ENCODE results near the gene CTNNBIP1.
A peak's percentile ranks its signal among the peaks of the same experiment; 100 is the strongest.

Gene CTNNBIP1

DNA sequence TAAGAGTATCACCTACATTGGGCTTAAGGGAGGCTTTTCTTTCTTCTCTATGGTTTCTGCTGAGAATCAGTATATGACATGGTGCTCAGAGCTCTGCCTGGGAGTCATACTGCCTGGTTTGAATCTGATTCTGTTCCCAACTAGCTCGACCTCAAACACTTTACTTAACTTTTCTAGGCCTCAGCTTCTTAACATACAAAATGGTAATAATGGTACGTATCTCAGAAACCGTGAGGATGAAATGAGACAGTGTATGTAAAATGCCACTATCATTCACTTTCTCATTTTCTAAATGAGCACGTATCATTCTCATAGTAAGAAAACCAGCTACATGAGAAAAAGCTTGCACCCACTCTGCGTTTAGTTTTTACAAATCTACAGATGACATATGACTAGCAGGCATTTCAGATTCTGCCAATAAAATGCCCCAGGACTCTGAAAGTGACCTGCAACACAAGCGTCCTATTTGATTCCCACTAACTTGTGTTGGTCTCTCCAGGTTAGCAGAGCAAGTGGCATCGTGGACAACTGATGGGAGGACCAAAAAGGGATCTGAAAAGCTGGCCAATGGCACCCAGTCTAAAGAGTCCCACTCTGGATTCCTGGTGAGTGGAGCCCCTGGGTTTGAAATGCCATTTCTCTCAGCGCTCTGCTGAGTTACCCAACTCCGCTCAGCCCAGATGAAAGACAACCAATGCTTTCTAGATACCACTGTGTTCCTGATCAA, 6.1 kb downstream of the CTNNBIP1 start:
- DNase-seq: no peak

DNA sequence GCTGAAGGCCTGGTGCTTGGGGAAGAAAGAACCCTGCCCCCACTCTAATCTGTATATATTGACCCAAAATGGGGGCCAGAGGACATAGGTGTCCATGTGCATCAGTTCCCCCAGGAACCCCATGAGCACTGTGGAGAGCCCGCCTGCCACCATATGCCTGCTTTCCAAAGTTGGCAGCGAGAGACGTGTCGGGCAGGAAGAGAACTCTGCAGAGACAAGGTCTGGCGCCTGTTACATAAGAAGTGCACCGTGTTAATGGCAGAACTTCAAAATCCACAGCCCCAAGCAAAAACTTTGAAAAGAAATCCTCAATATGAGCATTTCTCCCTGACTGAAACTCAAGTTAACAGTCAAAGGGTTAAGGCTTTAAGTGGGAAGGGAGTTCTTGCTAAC, 8.0 kb downstream of the CTNNBIP1 start:
- DNase-seq: no peak

DNA sequence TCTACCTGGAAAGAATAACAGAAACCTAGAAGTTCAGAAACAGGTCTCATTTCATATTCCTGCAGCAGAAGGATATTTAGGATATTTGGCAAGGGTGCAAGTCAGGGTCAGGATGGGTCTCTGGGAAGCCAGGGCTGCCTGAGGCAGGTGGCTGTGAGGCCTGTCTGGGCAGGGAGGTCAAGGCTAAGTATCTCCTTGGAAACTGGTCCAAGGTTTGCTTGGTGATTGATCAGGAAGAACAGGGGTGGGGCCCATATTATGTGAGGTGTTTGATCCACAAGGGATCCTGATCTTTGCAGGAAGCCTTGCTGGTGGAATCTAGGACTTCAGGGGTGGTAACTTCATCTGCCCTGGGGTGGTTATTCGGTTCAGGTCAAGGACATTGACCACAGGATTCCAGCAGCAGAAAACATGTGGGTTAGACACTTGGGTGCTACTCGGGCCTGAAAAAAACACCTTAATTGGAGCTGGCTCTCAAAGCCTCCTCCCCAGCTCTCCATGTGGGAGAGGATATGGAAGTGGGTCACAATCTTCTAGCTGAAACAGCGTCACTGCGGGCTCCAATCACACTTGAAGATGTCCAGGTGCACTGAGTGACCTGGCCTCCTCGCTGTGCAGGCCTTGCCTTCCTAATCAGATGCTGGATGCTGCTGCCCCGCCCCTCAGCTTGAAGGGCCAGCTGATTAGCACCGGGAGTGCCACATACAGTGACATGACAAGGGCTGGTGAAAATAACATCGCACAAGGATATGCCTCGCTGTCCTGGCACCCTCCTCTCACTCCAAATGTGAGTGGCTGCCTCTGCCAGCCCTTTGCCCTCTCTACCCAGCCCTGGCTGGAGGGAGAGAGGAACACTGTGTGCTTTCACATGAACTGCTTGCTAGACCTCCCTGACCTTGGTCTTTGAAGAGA, 8.7 kb downstream of the CTNNBIP1 start:
- DNase-seq: no peak

DNA sequence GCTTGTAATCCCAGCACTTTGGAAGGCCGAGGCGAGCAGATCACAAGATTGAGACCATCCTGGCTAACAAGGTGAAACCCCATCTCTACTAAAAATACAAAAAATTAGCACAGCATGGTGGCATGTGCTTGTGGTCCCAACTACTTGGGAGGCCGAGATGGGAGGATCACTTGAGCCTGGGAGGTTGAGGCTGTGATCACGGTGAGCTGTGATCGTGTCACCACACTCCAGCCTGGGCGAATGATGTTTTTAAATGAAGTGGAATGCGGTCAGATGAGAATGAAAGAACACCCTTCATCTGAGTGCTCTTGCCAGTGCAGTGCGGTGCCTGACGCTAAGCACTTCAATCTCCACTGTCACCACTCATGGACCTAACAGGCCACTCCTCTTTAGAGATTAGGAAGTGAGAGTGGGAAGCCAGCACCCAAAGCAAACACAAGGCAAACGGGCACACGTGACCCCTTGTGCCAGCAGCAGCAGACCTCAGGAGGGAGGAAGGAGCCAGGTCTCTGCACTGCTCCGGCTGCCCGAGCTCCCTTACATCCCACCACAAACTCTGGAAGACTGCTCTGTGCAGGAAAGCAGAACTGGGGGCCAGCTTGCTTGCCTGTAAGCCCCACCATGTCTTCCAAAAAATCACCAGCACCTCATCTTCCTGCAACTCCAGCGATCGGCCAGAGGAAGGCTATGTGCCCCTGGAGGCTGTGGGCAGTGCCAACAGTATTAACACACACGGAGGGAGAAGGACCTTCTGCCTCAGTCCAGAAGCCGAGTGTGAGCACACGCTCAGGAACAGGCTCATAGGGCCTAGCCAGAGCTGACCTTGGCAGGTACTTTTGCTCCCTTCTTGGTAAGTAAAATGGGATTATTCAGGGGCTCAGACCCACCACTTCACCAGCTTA, 9.7 kb downstream of the CTNNBIP1 start:
- DNase-seq: peak in 1 of 2 experiments; percentile 50

DNA sequence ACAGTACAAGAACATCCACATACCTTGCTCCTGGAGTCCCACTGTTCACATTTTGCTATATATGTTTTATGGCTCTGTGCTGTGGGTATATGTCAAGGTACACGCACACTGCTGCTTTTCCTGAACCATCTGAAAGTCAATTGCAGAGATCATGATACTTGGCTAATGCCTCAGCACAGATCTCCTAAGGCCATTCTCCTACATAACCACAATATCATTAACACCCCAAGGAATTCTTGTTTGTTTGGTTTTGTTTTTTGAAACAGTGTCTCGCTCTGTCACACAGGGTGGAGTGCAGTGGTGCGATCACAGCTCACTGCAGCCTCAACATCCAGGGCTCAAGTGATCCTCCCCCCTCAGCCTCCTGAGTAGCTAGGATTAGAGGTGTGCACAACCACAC, 16.0 kb downstream of the CTNNBIP1 start:
- no peak for DNase-seq

DNA sequence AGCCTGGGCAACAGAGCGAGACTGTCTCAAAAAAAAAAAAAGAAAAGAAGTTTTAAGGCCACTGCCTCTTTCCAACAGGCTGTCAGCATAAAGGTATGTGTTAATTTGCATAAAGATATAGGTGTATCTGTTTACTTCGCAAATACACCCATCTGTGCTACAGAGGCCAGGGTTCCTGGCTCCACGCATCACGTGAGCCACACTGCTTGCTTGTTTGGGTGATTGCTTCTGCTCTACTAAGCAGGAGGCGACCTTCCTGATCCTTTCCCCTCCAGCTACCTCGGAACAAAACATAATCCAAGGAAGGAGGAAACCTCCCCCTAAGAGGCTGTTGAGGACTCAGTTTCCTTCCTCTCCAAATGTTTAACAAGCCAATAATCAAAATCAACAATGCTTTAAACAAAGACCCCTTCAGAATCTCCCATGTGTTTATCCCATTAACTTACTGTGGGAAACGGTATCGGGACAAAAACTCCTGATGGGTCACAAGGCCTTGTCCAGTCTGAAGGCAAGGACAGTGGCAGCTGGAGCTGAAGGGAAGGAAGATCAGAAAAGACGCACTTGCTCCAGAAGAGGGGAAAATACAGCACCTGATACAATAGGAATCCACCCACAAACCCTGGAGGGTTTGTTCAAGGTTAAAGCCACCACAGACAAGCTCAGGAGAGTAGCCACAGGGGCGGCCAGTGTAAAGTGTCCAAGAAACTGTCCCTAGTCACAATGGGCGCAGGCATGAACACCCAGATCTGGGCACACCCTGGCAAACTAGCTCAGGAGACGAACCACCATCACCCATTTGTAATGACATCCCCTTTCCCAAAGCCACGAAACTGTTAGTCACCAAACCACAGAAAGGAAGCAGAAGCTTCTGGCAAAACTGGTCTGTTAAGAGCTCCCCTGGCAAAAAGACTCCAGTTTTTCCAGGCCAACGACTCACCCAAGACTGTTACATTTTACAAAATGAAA, 17.2 kb downstream of the CTNNBIP1 start:
- DNase-seq: peak; percentile 65 to 80

DNA sequence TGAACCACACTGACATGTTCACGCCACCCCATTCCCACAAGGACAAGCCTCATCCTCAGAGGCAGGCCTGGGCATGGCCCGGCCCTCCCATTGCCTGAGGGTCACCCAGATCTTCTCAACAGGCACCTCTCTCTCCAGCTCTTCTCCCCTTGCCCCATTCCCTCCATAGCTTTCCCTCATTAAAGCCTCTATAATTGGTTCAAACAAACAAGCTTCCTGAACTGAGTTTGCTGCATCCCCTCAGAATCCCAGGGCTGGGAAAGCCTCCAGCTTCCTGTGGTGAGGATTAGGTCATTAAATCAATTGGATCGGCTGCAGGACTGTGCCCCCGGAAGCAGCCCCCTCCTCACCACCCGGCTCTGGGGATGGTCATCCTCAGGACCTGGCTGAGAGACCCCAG, 18.9 kb downstream of the CTNNBIP1 start:
- DNase-seq: no peak

DNA sequence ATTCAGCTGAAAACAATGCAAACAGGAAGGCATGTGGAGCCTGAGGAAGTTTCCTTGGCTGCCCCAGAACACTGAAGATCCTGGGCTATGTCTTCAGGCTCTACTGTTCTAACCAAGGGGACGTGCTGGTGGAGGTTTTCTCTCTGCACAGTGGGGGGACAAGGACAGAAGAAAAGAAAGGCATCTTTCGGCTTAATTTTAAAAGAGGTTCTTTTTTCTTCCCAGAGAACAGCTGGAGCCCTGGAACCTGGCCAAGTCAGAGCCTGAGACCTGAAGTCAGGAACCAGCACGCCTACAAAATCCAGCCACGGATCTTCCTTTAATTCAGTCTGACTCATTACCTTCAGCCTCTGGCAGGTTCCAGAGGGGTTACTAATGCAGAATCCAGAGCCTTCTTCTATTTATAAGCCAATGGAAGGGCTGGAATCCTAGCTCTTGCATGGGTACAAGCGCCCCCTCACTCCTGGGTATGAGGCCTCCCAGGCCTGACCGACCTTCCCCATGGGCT, 19.8 kb downstream of the CTNNBIP1 start:
- DNase-seq: no peak

DNA sequence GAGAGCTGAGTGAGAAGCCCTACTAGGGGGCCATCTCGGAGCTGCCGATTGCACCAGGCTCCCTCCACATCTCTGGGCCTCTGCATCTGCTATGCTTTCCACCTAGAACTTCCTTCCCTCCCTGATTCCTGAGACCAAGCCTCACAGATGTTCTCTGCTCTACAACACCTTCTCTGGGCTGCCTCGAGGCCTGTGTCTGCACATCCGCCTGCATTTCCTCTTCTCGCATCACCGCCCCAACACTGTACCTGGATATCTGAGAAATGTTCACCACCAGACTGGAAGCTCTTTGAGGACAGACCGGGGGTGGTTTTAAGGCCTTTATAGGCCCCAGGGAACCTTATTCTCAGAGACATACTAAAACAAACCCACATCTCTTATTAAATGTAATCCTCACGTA, 20.7 kb downstream of the CTNNBIP1 start:
- no peak for DNase-seq

DNA sequence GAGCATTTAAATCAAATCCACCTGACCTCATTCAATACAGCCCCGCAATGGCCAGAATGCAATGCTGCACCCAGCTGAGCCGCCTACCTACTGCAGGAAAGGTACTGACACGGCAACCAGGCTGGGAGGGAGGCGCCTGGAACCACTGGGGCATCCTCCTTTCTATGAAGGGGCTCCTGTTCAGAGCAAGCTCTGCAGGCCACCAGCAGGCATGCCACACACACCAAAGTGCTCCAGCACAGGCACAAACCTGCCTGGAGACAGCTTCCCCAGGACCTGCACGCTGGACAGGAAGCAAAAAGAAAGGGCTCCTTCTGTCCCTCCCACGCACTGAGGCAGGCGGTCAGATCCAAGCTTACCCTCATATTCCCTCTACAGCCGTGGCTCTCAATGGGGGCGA, 21.2 kb downstream of the CTNNBIP1 start:
- DNase-seq: no peak

DNA sequence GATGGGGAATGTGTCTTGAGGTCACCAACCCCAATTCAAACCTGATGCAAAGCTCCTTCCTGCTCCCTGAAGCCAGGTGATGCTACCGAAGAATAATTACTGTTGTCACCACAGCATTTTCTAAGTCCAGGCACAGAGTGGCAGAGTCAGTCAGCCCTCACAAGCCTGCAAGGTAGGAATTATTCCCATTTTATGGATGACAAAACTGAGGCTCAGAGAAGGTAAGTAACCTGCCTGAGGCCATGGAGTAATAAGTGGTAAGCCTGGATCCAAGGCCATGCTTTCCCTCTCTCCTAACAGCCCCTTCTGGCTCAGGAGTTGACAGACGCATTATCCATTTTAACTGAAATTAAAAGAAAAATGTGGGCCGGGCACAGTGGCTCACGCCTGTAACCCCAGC, 23.0 kb downstream of the CTNNBIP1 start:
- DNase-seq: no peak

DNA sequence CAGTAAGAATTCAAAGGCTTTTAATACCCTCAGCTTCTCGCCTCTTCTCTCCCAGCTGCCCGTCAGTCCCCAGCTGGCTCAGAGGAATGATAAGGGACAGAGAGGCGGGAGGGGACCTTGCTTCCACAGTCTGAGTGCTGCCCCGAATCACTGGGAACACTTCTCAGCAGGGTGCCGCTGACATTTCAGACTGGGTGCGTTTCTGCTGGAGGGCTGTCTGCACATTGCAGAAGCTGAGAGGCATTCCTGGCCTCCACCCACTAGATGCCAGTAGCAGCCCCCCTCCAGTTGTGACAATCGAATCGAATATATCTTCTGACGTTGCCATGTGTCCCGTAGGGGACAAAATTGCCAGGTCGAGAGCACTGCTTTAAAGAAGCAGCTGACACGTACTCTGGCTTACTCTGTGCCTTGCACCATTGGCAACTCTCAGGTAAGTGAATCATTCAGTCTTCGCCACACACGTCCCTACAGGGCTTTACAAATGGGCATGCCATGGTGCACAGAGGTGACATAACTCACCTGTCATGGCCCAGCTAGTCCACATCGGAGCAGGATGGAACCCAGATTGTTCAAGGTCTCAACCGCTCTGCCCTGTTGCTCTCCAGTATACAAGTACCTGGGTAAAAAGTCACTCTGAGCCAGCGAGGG, 23.9 kb downstream of the CTNNBIP1 start:
- DNase-seq: no peak

DNA sequence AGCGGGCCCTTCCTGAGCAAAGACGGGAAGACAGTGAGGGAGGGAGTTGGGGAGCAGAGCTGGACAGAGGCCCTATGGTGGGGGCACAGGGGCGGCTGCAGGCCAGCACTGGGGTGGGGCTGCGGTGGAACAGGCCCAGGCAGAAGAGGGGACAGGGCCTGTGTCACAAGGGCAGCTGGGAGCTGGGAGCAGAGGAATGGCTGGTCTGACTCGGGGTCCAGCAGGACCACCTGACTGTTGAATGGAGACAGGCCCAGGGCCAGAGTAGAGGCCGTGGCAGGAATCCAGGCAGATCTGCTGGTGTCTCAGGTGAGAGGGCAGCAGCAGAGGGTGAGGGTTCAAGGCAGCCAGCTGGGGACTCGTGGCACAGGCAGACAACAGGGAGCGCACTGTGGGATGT, 25.3 kb downstream of the CTNNBIP1 start:
- DNase-seq: no peak

DNA sequence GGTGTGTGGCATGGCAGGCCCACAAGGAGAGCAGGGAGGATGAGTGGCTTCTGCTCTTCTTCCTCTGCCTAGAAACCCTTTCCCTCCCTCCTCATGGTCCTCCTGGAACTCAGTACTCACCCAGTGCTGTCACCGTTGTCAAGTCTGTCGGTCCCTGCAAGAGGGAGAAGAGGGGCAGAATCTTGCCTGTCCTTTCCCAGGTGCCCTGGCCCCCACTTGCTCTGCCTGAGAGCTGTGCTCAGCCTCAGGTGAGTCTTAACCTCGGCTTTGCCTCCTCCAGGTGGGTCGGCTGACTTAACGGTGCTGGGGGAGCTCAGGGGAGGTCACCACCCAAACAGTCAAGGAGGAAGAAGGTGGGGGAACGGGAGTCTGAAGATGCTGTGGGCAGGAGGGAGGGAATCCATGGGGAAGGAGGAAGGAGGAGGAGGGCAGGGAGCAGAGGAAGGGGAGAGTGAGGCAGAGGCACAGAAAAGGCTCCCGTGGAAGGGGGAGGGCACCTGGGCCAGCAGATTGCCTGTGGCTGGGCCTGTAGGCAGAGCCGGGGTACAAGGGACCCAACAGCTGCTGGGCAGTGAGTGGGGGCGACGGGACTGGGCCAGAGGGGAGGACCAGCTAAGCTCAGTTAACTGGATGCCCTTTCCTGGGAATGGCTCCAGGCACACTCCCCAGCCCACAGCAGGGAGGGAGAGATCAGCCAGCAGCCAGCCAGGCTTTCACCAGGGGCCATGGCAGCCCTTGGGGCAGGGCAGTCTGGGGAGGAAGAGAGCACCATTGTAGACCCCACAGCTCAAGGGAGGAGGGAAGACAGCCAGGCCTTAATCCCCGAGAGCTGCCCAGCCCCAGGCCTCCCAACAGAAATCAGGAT, 26.3 kb downstream of the CTNNBIP1 start:
- no peak for DNase-seq

DNA sequence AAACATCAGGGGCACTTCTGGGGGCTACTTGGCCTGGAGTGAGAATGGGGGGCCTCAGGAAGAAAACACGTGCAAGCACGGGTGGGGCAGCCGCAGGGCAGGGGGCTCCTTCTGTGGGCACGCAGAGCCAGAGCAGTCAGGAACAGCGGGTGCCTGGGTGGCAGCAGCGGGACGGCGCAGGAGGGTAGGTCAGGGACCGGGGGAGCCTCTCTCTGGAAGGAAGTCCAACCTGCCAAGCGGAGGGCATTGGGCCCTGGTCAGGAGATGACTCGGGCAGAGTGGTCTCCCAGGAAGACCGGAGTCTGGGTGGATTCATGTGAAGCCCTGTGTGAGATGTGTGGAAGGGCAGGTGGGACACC, 27.1 kb downstream of the CTNNBIP1 start:
- no peak for DNase-seq

DNA sequence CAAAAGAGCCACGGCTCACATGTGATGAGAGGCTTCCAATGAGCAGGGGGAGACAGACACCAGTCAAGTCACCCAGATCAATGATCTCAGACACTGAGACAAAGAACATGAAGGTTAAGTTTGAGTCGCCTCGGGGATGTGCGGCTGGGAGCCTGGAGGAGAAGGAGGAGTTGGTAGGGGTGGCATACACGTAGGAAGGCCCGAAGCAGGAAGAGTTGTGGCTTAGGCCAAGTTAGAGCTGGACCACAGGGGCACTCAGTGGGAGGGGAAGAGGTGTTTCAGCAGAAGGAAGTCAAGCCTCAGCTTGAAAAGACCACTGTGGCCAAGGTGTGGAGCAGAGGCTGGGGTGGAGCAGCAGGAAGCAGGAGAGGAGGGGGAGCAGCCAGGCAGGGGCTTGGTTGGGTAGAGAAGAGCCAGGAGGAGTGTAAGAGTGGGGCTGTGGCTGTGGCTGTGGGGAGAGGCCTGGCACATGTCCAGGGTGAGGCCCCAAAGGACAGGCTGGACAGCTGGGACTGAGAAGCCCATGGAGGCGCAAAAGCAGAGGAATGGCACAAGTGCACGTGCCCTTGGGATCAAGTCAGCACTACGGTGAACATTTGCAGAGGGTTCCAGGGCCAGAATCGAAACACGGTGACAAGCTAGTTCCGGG, 27.6 kb downstream of the CTNNBIP1 start:
- no peak for DNase-seq

DNA sequence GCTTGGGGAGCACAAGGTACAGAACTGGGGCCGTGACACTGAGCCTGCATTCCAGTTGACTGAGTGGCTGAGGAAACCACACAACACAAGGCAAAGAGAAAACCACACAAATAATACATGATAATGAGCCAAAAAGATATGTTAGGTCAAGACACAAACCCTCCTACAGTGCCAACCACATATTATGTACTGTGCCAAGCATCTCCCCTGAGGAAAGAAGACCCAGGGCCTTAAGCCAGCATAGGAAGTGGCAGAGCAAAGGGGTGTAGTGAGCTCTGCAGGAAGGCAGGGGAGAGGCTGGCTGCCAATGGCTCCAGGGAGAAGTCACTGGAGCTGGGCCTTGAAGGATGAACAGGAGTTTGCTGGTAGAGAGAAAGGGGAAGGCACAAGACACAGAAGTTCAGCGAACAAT, 28.2 kb downstream of the CTNNBIP1 start:
- DNase-seq: no peak

DNA sequence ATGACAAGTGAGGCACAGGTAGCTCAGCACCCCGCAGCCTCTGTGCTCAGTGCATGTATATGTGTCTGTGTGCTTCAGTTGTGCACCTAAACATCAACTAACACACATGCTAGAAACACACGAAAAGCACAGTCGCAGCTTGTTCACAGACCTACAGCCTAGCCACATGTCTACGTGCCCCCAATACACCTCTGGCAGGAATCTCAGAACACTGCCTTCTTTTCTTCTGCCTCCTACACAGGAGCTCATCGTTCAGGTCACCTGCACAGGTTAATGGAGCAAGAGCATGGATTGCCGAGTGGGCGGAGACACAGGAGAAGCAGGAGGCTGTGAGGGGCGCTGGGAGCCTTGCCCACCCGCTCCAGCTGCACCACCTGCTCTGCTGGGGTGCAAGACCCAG, 31.7 kb downstream of the CTNNBIP1 start:
- no peak for DNase-seq

DNA sequence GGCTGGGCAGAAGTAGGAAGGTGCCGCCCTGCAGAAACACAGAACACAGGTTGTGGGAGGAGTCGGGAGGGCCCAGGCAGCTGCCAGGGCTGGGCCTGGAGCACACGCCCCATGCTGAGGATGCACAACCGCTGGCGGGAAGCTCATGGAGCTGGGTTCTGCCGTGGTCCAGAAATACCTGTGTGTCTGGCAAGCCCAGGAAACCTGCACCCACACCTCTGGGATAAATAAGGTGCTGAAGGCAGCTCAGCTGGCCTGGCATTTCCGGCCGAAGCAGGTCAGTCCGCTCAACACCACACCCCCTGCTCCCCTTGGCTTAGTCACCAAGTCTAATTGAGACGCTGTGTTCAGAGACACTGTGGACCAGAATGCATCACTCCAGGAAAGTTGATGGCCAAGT, 32.1 kb downstream of the CTNNBIP1 start:
- peak in 1 of 2 experiments; percentile 40 for DNase-seq

DNA sequence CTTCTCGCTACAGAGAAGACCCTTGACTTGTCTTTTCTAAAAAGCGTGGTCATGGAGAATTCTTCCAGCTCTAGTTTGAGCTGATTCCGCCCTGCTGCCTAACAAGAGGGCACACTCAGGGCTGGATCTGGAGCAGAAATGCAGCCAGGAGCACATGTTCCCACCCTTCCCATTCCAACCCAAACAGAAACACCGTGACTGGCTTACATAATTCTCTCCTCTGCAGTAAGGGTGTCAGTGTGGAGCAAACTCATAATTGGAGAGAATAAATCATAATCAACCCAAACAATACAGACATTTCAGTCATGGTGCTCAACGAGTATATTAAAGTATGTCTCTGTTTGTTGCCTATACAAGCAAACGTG, 34.5 kb downstream of the CTNNBIP1 start:
- no peak for DNase-seq

All from NCI-H526 (cell line).